ENCODE measurements around the gene EFR3B. TPM values are rescaled to one million over a fixed set of nuclear protein-coding genes. Genes with fewer than 3 reads are reported as not detected.

The EFR3B gene
- total and polyA plus RNA-seq, 10 of the 15 experiments (the other 5 are each of a cell fraction or from before 2014, with no cell fraction given): 0.12 to 3.9 (median 1.8) TPM

DNA sequence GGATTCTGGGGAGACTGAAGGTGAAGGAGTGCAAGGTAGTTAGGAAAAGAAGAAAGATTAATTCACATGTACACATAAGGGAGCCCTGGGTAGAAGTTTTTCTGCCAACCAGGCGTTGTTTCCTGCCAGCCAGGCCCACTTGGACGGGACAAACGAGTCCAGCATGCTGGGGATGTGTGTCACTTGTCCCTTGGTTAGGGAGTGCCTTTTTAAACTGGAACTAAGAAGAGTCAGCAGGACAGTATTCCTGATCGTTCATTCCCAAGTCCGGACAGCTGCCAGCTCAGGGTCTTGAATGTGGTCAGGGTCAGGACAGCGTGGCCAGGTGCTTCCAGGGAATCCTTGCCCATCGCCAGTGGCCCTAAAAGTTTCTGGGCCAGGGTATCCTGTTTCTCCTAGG lies 83.3 kb downstream of the EFR3B start:
- DNase-seq (ENCODE audit: low read depth, low spot score) (no peak), ATAC-seq (no peak), FAIRE-seq (no peak)
- Histone ChIP-seq H4K20me1 (ENCODE audit: control insufficient read depth, insufficient read depth) (no peaks in the 10 kb centered on the region), H3K4me1 (ENCODE audit: control insufficient read depth, insufficient read depth, low read length) (no peaks in the 10 kb centered on the region), H3K4me3 (no peak overlapping the region), H3K9me3 (replicated peaks; ENCODE audit: control insufficient read depth, insufficient read depth, low read length) (no peaks in the 10 kb centered on the region), H3K79me2 (ENCODE audit: control insufficient read depth, insufficient read depth, low read length) (no peaks in the 10 kb centered on the region), H3K9ac (ENCODE audit: control insufficient read depth, insufficient read depth, low read length) (no peak overlapping the region), H3K36me3 (ENCODE audit: control insufficient read depth in 2 of 2, insufficient read depth in 2 of 2, low read length in 1 of 2) (no peaks in the 10 kb centered on the region), H3K27me3 (replicated peaks in 1 of 2; ENCODE audit: control insufficient read depth in 2 of 2, insufficient read depth in 2 of 2, low read length in 1 of 2) (no peaks in the 10 kb centered on the region; a peak in 1 of 4 replicates), H3K27ac (ENCODE audit: control insufficient read depth, insufficient read depth) (no peak overlapping the region), H2AFZ (ENCODE audit: control insufficient read depth, low read depth, low read length) (no peak overlapping the region), H3K4me2 (ENCODE audit: control insufficient read depth, insufficient read depth) (no peak overlapping the region)
- no peak for TF ChIP-seq POU2F2 (IDR thresholded peaks at IDR 0.05; ENCODE audit: borderline replicate concordance, low read depth, low read length)
- TF ChIP-seq BHLHE40 (IDR thresholded peaks at IDR 0.05; ENCODE audit: borderline replicate concordance in 1 of 2, low read depth in 2 of 2, low read length in 1 of 2): no peak
- TF ChIP-seq BMI1 (IDR thresholded peaks at IDR 0.05; ENCODE audit: borderline replicate concordance): no peak
- TF ChIP-seq, protein P1, sequence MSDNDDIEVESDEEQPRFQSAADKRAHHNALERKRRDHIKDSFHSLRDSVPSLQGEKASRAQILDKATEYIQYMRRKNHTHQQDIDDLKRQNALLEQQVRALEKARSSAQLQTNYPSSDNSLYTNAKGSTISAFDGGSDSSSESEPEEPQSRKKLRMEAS (IDR thresholded peaks at IDR 0.05; ENCODE audit: low read depth, low read length): no peak
- TF ChIP-seq ZBTB11 (CRISPR knock-in tag; IDR thresholded peaks at IDR 0.05): no peak
- TF ChIP-seq NFXL1 (IDR thresholded peaks at IDR 0.05; ENCODE audit: borderline replicate concordance): no peak
- TF ChIP-seq, protein P2, sequence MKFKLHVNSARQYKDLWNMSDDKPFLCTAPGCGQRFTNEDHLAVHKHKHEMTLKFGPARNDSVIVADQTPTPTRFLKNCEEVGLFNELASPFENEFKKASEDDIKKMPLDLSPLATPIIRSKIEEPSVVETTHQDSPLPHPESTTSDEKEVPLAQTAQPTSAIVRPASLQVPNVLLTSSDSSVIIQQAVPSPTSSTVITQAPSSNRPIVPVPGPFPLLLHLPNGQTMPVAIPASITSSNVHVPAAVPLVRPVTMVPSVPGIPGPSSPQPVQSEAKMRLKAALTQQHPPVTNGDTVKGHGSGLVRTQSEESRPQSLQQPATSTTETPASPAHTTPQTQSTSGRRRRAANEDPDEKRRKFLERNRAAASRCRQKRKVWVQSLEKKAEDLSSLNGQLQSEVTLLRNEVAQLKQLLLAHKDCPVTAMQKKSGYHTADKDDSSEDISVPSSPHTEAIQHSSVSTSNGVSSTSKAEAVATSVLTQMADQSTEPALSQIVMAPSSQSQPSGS (IDR thresholded peaks at IDR 0.05; ENCODE audit: low read length): no peak
- TF ChIP-seq IRF5 (IDR thresholded peaks at IDR 0.05; ENCODE audit: borderline replicate concordance): no peak
- TF ChIP-seq, protein P3, sequence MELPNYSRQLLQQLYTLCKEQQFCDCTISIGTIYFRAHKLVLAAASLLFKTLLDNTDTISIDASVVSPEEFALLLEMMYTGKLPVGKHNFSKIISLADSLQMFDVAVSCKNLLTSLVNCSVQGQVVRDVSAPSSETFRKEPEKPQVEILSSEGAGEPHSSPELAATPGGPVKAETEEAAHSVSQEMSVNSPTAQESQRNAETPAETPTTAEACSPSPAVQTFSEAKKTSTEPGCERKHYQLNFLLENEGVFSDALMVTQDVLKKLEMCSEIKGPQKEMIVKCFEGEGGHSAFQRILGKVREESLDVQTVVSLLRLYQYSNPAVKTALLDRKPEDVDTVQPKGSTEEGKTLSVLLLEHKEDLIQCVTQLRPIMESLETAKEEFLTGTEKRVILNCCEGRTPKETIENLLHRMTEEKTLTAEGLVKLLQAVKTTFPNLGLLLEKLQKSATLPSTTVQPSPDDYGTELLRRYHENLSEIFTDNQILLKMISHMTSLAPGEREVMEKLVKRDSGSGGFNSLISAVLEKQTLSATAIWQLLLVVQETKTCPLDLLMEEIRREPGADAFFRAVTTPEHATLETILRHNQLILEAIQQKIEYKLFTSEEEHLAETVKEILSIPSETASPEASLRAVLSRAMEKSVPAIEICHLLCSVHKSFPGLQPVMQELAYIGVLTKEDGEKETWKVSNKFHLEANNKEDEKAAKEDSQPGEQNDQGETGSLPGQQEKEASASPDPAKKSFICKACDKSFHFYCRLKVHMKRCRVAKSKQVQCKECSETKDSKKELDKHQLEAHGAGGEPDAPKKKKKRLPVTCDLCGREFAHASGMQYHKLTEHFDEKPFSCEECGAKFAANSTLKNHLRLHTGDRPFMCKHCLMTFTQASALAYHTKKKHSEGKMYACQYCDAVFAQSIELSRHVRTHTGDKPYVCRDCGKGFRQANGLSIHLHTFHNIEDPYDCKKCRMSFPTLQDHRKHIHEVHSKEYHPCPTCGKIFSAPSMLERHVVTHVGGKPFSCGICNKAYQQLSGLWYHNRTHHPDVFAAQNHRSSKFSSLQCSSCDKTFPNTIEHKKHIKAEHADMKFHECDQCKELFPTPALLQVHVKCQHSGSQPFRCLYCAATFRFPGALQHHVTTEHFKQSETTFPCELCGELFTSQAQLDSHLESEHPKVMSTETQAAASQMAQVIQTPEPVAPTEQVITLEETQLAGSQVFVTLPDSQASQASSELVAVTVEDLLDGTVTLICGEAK (IDR thresholded peaks at IDR 0.05; ENCODE audit: borderline replicate concordance): no peak
- WGBS (ENCODE audit: insufficient coverage, insufficient replicate concordance, low lambda C conversion rate, missing lambda C conversion rate): 80% methylated on average over 7 of the region's 7 CpGs
- ChIA-PET RAD21 (ENCODE audit: unreplicated experiment) (interaction anchor here (5.7 kb wide), 1 partner anchor 149 kb away, joined by 97 read pairs; no protein-coding TSS in a partner anchor), CTCF (interaction anchor here (0.9 to 4.6 kb wide), 3 partner anchors 115 to 715 kb away, joined by 3 to 18 read pairs (median 5); no protein-coding TSS in a partner anchor), SMC1A (ENCODE audit: uncharacterized antibody, unreplicated experiment) (interaction anchor here (5.5 kb wide), 1 partner anchor 716 kb away, joined by 39 read pairs; no protein-coding TSS in a partner anchor), POLR2A (no interaction called here)
- in situ Hi-C loops (cut with MboI) (loop anchor here (5.0 kb wide), 1 partner anchor 148 kb away; no protein-coding TSS in a partner anchor), intact Hi-C loops (cut with micrococcal nuclease; ENCODE audit: unreplicated experiment) (no loop called here)
- no TSS peak for BruUV-seq (replicated peaks)
